GM12878 (cell line): Measurements from ENCODE around the gene C11orf58. TPM values are rescaled to one million over a fixed set of nuclear protein-coding genes. Genes with fewer than 3 reads are reported as not detected.

Experiments used
- ATAC-seq: fragments of 200-7000 bp; cut with Tn5 transposase; 3 replicates; pipeline ENCODE4 v1.9.1; 2020; ENCODE audit warnings: mild to moderate bottlenecking, moderate library complexity
- BruUV-seq: library from RNA; stranded (reverse); fragments of 400-500 nt; replicated peaks from 2 replicates; lab custom pipeline; 2021; lab: Mats Ljungman, UMichigan
- CTCF ChIA-PET: fragments of 300-600 bp; sonication (Branson Sonifier 250); formaldehyde crosslinking; extraction: SDS; loops from one replicate; lab custom pipeline; 2021; ENCODE audit warnings: inconsistent platforms; lab: Yijun Ruan, JAX
- POLR2A ChIA-PET: fragments of 350-600 bp; formaldehyde crosslinking; extraction: SDS; loops from one replicate; lab custom pipeline; 2021; ENCODE audit warnings: inconsistent platforms; lab: Charles Lee
- RAD21 ChIA-PET: fragments of 300-600 bp; sonication (Branson Sonifier 250); formaldehyde crosslinking; loops from one replicate; lab custom pipeline; 2023; ENCODE audit warnings: antibody characterized with exemption; ENCODE audit not compliant: unreplicated experiment; lab: Charles Lee
- SMC1A ChIA-PET: fragments of 300-600 bp; sonication (Branson Sonifier 250); formaldehyde crosslinking; loops from one replicate; lab custom pipeline; 2023; ENCODE audit not compliant: unreplicated experiment, uncharacterized antibody; lab: Charles Lee
- DNase-seq: peaks from one replicate; pipeline ENCODE4 v3.0.0-alpha.2; 2011; ENCODE audit warnings: low read depth, low spot score
- FAIRE-seq: peaks from 3 replicates; lab custom pipeline; 2011; peaks lifted over from hg19 to GRCh38; lab: Jason Lieb, UNC
- H2AFZ ChIP-seq: 2 replicates; pipeline ENCODE4 v1.6.0; 2011; ENCODE audit warnings: low read depth, low read length, control low read depth; ENCODE audit not compliant: control insufficient read depth
- H3K27ac ChIP-seq: 2 replicates; pipeline ENCODE4 v1.5.1; 2011; ENCODE audit warnings: control low read depth; ENCODE audit not compliant: control insufficient read depth, insufficient read depth
- H3K27me3 ChIP-seq, 2 experiments: replicated peaks in 1 of 2; 2 replicates each; pipeline versions ENCODE4 v1.6.0 to v1.6.1; 2011; ENCODE audit warnings: low read length in 1 of 2; ENCODE audit not compliant: control insufficient read depth in 2 of 2, insufficient read depth in 2 of 2
- H3K36me3 ChIP-seq, 2 experiments: 2 replicates each; pipeline ENCODE4 v1.5.1; 2011; ENCODE audit warnings: low read length in 1 of 2; ENCODE audit not compliant: control insufficient read depth in 2 of 2, insufficient read depth in 2 of 2
- H3K4me1 ChIP-seq: 2 replicates; pipeline ENCODE4 v1.6.1; 2011; ENCODE audit warnings: mild to moderate bottlenecking, low read length, moderate library complexity, mixed read lengths; ENCODE audit not compliant: control insufficient read depth, insufficient read depth
- H3K4me2 ChIP-seq: 2 replicates; pipeline ENCODE4 v1.6.0; 2011; ENCODE audit warnings: control low read depth; ENCODE audit not compliant: control insufficient read depth, insufficient read depth
- H3K4me3 ChIP-seq: fragments of 200-600 bp; sonication (generic); 2 replicates; pipeline ENCODE4 v1.5.1; 2016
- H3K79me2 ChIP-seq: 2 replicates; pipeline ENCODE4 v1.6.0; 2011; ENCODE audit warnings: low read length; ENCODE audit not compliant: control insufficient read depth, insufficient read depth
- H3K9ac ChIP-seq: 2 replicates; pipeline ENCODE4 v1.8.0; 2011; ENCODE audit warnings: low read length, control low read depth, mixed read lengths; ENCODE audit not compliant: control insufficient read depth, insufficient read depth
- H3K9me3 ChIP-seq: replicated peaks from 3 replicates; pipeline ENCODE4 v1.5.1; 2011; ENCODE audit warnings: mild to moderate bottlenecking, low read length; ENCODE audit not compliant: control insufficient read depth, insufficient read depth
- H4K20me1 ChIP-seq: 2 replicates; pipeline ENCODE4 v1.6.0; 2011; ENCODE audit not compliant: control insufficient read depth, insufficient read depth
- HDAC2 ChIP-seq: fragments of 200-600 bp; sonication (generic); IDR thresholded peaks from 2 replicates; pipeline ENCODE4 v1.6.1; 2017
- IKZF2 ChIP-seq, 2 experiments: fragments of 450-650 bp; IDR thresholded peaks; 2 replicates each; pipeline ENCODE4 v1.6.1; 2017; ENCODE audit warnings: mild to moderate bottlenecking in 2 of 2, moderate library complexity in 2 of 2
- LARP7 ChIP-seq: fragments of 450-650 bp; IDR thresholded peaks from 2 replicates; pipeline ENCODE4 v1.6.1; 2017; ENCODE audit warnings: mild to moderate bottlenecking
- PML ChIP-seq: IDR thresholded peaks from 2 replicates; pipeline ENCODE4 v1.6.1; 2012; ENCODE audit warnings: low read length, inconsistent platforms
- SRF ChIP-seq, 2 experiments: IDR thresholded peaks; 2 replicates each; pipeline ENCODE4 v1.6.1; 2011; ENCODE audit warnings: low read depth in 2 of 2, low read length in 2 of 2, mild to moderate bottlenecking in 1 of 2, moderate library complexity in 1 of 2
- TCF12 ChIP-seq: IDR thresholded peaks from 2 replicates; pipeline ENCODE4 v1.6.1; 2011; ENCODE audit warnings: low read depth, mild to moderate bottlenecking, low read length
- WGBS: methylation state at CpG from one replicate; pipeline ENCODE4 v1.1.6; 2016; ENCODE audit warnings: low lambda C conversion rate; ENCODE audit not compliant: insufficient replicate concordance, insufficient coverage; ENCODE audit errors: missing lambda C conversion rate; 5-methylcytosine and 5-hydroxymethylcytosine counted together
- in situ Hi-C: fragments of 300-500 bp; cut with MboI; formaldehyde crosslinking; loops from 9 replicates; pipeline ENCODE4 v1.14.3; 2018; ENCODE audit warnings: mixed read lengths
- intact Hi-C: fragments of 100-400 bp; cut with micrococcal nuclease; formaldehyde crosslinking; loops from one replicate; pipeline ENCODE4 v1.14.2; 2022; ENCODE audit not compliant: unreplicated experiment
- polyA plus RNA-seq, 11 experiments: library from polyadenylated mRNA; depleted of rRNA in 4 of 11; unstranded in 6 of 11; stranded (reverse) in 5 of 11; fragments of >200 nt; fragmentation: Nextera tagmentation in 4 of 11; fragmentation: Illumina TruSeq in 1 of 11; extraction: Ambion mirVana in 4 of 11; extraction: Trizol in 1 of 11; gene quantifications; 1 replicate in 1 of 11; 2 replicates in 10 of 11; pipeline versions ENCODE4 v1.2.1 to v1.2.3, GENCODE V29; 2011 to 2016; ENCODE audit warnings: inconsistent platforms in 2 of 11, missing spikeins in 2 of 11, low read depth in 1 of 11
- total RNA-seq, 4 experiments: library from RNA; depleted of rRNA in 3 of 4; stranded (reverse); fragments of >200 nt in 3 of 4; fragmentation: Illumina TruSeq in 1 of 4; extraction: Trizol in 1 of 4; gene quantifications; 2 replicates each; pipeline versions ENCODE4 v1.2.1 to v1.2.3, GENCODE V29; 2013 to 2021
- TF ChIP-seq, protein P1 (sequence below): fragments of 450-650 bp; IDR thresholded peaks from 2 replicates; pipeline ENCODE4 v1.6.1; 2016; ENCODE audit warnings: mild to moderate bottlenecking, moderate library complexity, borderline replicate concordance

The C11orf58 gene
- total and polyA plus RNA-seq, 10 of the 15 experiments (the other 5 are each of a cell fraction or from before 2014, with no cell fraction given), result 98.2 to 379 (median 211) TPM

DNA sequence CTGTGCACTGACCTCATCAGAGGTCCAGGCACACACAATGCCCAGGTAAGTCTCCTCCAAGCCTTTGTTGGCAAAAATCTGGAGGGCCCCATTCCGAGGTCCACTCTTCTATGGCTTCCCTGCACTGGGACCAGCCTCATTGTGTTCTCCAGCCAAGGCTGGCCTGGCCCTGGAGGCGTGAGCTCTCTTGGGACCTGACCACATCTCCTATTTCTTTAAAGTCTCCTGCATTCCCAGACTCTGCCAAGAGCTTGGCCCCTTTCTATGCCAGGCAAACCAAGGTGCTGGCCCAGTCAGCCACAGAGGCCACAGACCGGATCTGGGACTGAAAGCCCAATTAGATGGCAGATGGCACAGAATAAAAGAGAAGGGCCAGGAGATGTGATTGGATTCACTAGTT, 55.1 kb downstream of the C11orf58 start:
- FAIRE-seq (no peak), ATAC-seq (no peak), DNase-seq (no peak)
- WGBS, result 11% methylated on average over 3 of the region's 3 CpGs
- no peak overlapping the region for H3K4me3 ChIP-seq
- ChIA-PET POLR2A (no interaction called here), CTCF (interaction anchor here (1.2 to 2.7 kb wide), 2 partner anchors 8 to 27 kb away, joined by 3 to 16 read pairs; no protein-coding TSS in a partner anchor), SMC1A (interaction anchor here (0.6 kb wide), 1 partner anchor 76 kb away, joined by 3 read pairs; no protein-coding TSS in a partner anchor), RAD21 (interaction anchor here (0.6 to 1.2 kb wide), 2 partner anchors 27 to 267 kb away, joined by 3 to 4 read pairs; no protein-coding TSS in a partner anchor)
- H3K27ac ChIP-seq, result no peak overlapping the region
- intact Hi-C loops (no loop called here), in situ Hi-C loops (no loop called here)
- no peak overlapping the region for H2AFZ ChIP-seq
- no peaks in the 10 kb centered on the region for H3K79me2 ChIP-seq
- no peaks in the 10 kb centered on the region for H4K20me1 ChIP-seq
- no peak overlapping the region for H3K4me2 ChIP-seq
- H3K4me1 ChIP-seq, result 0 out of 2 replicates have a peak, but pooled peaks cover 4% of the 10 kb centered on the region
- BruUV-seq, result no TSS peak
- H3K36me3 ChIP-seq, result no peaks in the 10 kb centered on the region
- no peaks in the 10 kb centered on the region; a peak in 1 of 4 replicates for H3K27me3 ChIP-seq
- H3K9ac ChIP-seq, result no peak overlapping the region
- TF ChIP-seq, protein P1, sequence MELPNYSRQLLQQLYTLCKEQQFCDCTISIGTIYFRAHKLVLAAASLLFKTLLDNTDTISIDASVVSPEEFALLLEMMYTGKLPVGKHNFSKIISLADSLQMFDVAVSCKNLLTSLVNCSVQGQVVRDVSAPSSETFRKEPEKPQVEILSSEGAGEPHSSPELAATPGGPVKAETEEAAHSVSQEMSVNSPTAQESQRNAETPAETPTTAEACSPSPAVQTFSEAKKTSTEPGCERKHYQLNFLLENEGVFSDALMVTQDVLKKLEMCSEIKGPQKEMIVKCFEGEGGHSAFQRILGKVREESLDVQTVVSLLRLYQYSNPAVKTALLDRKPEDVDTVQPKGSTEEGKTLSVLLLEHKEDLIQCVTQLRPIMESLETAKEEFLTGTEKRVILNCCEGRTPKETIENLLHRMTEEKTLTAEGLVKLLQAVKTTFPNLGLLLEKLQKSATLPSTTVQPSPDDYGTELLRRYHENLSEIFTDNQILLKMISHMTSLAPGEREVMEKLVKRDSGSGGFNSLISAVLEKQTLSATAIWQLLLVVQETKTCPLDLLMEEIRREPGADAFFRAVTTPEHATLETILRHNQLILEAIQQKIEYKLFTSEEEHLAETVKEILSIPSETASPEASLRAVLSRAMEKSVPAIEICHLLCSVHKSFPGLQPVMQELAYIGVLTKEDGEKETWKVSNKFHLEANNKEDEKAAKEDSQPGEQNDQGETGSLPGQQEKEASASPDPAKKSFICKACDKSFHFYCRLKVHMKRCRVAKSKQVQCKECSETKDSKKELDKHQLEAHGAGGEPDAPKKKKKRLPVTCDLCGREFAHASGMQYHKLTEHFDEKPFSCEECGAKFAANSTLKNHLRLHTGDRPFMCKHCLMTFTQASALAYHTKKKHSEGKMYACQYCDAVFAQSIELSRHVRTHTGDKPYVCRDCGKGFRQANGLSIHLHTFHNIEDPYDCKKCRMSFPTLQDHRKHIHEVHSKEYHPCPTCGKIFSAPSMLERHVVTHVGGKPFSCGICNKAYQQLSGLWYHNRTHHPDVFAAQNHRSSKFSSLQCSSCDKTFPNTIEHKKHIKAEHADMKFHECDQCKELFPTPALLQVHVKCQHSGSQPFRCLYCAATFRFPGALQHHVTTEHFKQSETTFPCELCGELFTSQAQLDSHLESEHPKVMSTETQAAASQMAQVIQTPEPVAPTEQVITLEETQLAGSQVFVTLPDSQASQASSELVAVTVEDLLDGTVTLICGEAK, result no peak
- TF ChIP-seq TCF12, result no peak
- TF ChIP-seq HDAC2, result no peak
- TF ChIP-seq LARP7, result no peak
- TF ChIP-seq IKZF2 (IDR thresholded peaks at IDR 0.05), result no peak
- no peak for TF ChIP-seq SRF (IDR thresholded peaks at IDR 0.05; ENCODE audit: low read depth in 2 of 2, low read length in 2 of 2)
- TF ChIP-seq PML, result no peak
- no peaks in the 10 kb centered on the region for H3K9me3 ChIP-seq
